OCI-LY1 (cell line): Measurements from ENCODE around the gene STK25.

Source experiments
- H2AFZ ChIP-seq: fragments of 200-600 bp; sonication (generic), shearing (Covaris generic); 2 replicates; pipeline ENCODE4 v1.6.0; 2014; ENCODE audit warnings: antibody characterized with exemption, mild to moderate bottlenecking, low read length
- H3F3A ChIP-seq: fragments of 200-600 bp; sonication (generic), shearing (Covaris generic); 2 replicates; pipeline ENCODE4 v1.6.0; 2014; ENCODE audit warnings: mild to moderate bottlenecking, antibody characterized with exemption, low read length, moderate library complexity; ENCODE audit not compliant: insufficient read depth
- H3K27ac ChIP-seq: fragments of 200-600 bp; sonication (generic); 2 replicates; pipeline ENCODE4 v1.5.1; 2014; ENCODE audit warnings: low read length, mixed run types, mild to moderate bottlenecking, low read depth; ENCODE audit not compliant: poor library complexity, severe bottlenecking
- H3K27me3 ChIP-seq: fragments of 200-600 bp; sonication (generic); 2 replicates; pipeline ENCODE4 v1.6.0; 2014; ENCODE audit warnings: antibody characterized with exemption, mild to moderate bottlenecking, low read length, moderate library complexity; ENCODE audit not compliant: insufficient read depth
- H3K36me3 ChIP-seq: fragments of 200-600 bp; sonication (generic); 2 replicates; pipeline ENCODE4 v1.6.1; 2014; ENCODE audit warnings: mild to moderate bottlenecking, antibody characterized with exemption, low read length, moderate library complexity, mixed read lengths; ENCODE audit not compliant: insufficient read depth
- H3K4me1 ChIP-seq: fragments of 200-600 bp; sonication (generic); 2 replicates; pipeline ENCODE4 v1.5.1; 2014; ENCODE audit warnings: mild to moderate bottlenecking, low read length, moderate library complexity; ENCODE audit not compliant: insufficient read depth, severe bottlenecking
- H3K4me2 ChIP-seq: fragments of 200-600 bp; sonication (generic), shearing (Covaris generic); 2 replicates; pipeline ENCODE4 v1.6.1; 2014; ENCODE audit warnings: low read length
- H3K4me3 ChIP-seq: fragments of 200-600 bp; sonication (generic); 2 replicates; pipeline ENCODE4 v1.5.1; 2014; ENCODE audit warnings: low read length, low read depth, mild to moderate bottlenecking, mixed read lengths; ENCODE audit not compliant: poor library complexity, severe bottlenecking
- H3K79me2 ChIP-seq: fragments of 200-600 bp; shearing (Covaris generic); 2 replicates; pipeline ENCODE4 v1.6.1; 2016; ENCODE audit warnings: mixed run types, low read length, mixed read lengths; ENCODE audit not compliant: insufficient read depth
- H3K9ac ChIP-seq: fragments of 200-600 bp; sonication (generic), shearing (Covaris generic); 2 replicates; pipeline ENCODE4 v1.6.1; 2014; ENCODE audit warnings: mild to moderate bottlenecking, low read length, mixed read lengths
- H3K9me2 ChIP-seq: fragments of 200-600 bp; sonication (generic), shearing (Covaris generic); 2 replicates; pipeline ENCODE4 v1.6.1; 2014; ENCODE audit warnings: low read depth, mild to moderate bottlenecking, low read length, mixed read lengths
- H3K9me3 ChIP-seq: fragments of 200-600 bp; shearing (Covaris generic); 2 replicates; pipeline ENCODE4 v1.6.1; 2014; ENCODE audit warnings: low read length, mixed read lengths
- H4K20me1 ChIP-seq: fragments of 200-600 bp; sonication (generic), shearing (Covaris generic); 2 replicates; pipeline ENCODE4 v1.6.0; 2016; ENCODE audit warnings: mild to moderate bottlenecking, low read length; ENCODE audit not compliant: insufficient read depth
- CTCF ChIP-seq: fragments of 200-600 bp; sonication (generic), shearing (Covaris generic); IDR thresholded peaks from 2 replicates; pipeline ENCODE4 v1.5.1; 2017; ENCODE audit warnings: mild to moderate bottlenecking, antibody characterized with exemption, low read length, moderate library complexity, mixed read lengths
- EZH2 ChIP-seq: fragments of 200-600 bp; sonication (generic), shearing (Covaris generic); IDR thresholded peaks from 2 replicates; pipeline ENCODE4 v1.8.0; 2017; ENCODE audit warnings: borderline replicate concordance, mixed run types, mild to moderate bottlenecking, antibody characterized with exemption, low read length, moderate library complexity, mixed read lengths

The STK25 gene

GRCh38 chr2:241494311-241494908 lies 14.0 kb downstream of the STK25 start:
- Histone ChIP-seq H4K20me1 (no peaks in the 10 kb centered on the region), H3K9me2 (no peaks in the 10 kb centered on the region), H3K4me1 (no peaks in the 10 kb centered on the region), H3F3A (no peaks in the 10 kb centered on the region), H3K79me2 (no peaks in the 10 kb centered on the region), H3K36me3 (peaks cover 15% of the 10 kb centered on the region), H3K9me3 (no peaks in the 10 kb centered on the region), H3K9ac (no peak overlapping the region), H2AFZ (no peak overlapping the region), H3K27me3 (0 out of 2 replicates have a peak, but pooled peaks cover 13% of the 10 kb centered on the region), H3K27ac (no peak overlapping the region), H3K4me2 (no peak overlapping the region), H3K4me3 (no peak overlapping the region)
- no peak for TF ChIP-seq EZH2
- no peak for TF ChIP-seq CTCF

- Histone ChIP-seq H3K27ac (no peak overlapping the region), H3K79me2 (no peaks in the 10 kb centered on the region), H3F3A (no peaks in the 10 kb centered on the region), H3K36me3 (peaks cover 15% of the 10 kb centered on the region), H2AFZ (no peak overlapping the region), H3K4me2 (no peak overlapping the region), H3K9me2 (no peaks in the 10 kb centered on the region), H3K9me3 (no peaks in the 10 kb centered on the region), H3K9ac (no peak overlapping the region), H3K27me3 (peaks cover 18% of the 10 kb centered on the region; the same call in 1 of the 2 replicates), H4K20me1 (no peaks in the 10 kb centered on the region), H3K4me1 (no peaks in the 10 kb centered on the region), H3K4me3 (no peak overlapping the region)
- TF ChIP-seq CTCF (no peak), EZH2 (no peak)
Measured at GRCh38 chr2:241493092-241493491, 15.3 kb downstream of the STK25 start.

GRCh38 chr2:241492174-241492565 lies 16.2 kb downstream of the STK25 start:
- H3K9ac ChIP-seq, result no peak overlapping the region
- no peak overlapping the region for H2AFZ ChIP-seq
- TF ChIP-seq EZH2, result no peak
- TF ChIP-seq CTCF, result no peak

More at GRCh38 chr2:241492174-241492565, 16.2 kb downstream of the STK25 start:
- Histone ChIP-seq H3K27ac (no peak overlapping the region), H3K4me3 (no peak overlapping the region), H3K4me1 (no peaks in the 10 kb centered on the region), H3K4me2 (no peak overlapping the region), H3K9me3 (no peaks in the 10 kb centered on the region), H4K20me1 (no peaks in the 10 kb centered on the region), H3F3A (no peaks in the 10 kb centered on the region), H3K9me2 (no peaks in the 10 kb centered on the region), H3K36me3 (peaks cover 15% of the 10 kb centered on the region), H3K79me2 (no peaks in the 10 kb centered on the region), H3K27me3 (peaks cover 18% of the 10 kb centered on the region; the same call in 1 of the 2 replicates)
